CD4-positive, alpha-beta T cell treated with Interleukin-15 for 1 hour (primary cell): ENCODE measurements around the gene POLR1E.
"Not testable (repeated sequence)": the region's sequence is repeated elsewhere in the genome, so short reads cannot be mapped to it uniquely, and the experiment has no call there.

Source experiments
- DNase-seq: peaks from one replicate; pipeline ENCODE4 v3.0.0-alpha.2; 2020

Gene POLR1E

DNA sequence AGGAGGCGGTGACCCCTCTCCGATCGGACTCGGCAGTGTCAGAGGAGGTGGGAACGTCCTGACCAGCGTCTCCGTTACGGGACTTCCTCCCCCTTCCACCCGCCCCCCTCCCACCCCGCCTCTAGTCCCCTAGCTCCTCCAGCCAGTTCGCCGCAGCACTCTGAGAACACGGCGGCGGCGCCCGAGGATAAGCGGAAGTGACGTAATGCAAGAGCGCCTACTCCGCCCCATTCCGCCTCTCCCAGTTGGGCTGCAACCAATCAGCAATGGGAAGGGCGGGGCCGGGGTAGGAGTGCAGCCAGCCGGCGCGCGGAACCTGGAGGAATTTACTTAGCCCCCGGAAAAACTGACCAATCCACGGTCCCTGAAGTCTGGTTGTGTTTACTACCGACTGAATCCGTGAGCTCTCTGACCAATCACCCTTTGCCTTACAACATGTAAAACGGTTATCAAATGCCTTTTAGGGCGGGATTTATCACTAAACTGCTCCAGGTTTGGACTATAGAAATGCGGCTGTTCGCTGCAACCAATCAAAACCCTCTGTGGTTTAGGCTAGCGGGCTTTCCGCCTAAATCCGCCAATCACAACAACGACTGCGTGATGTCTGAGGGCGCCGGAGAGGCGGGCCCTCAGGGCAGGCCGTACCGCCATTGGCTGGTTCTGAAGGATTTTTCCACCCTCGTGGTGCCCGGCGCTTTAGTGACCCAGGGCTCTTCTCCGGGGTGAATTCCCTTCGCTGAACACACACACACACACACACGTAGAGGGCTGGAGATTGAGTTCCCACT is 20.3 kb upstream of the POLR1E start, which contains the start of gene ZBTB5:
Gene ZBTB5 (minus strand): TSS at position 202 of the 788 bp plus-strand sequence. CDS start 22,899 bp downstream, outside the sequence.
- DNase-seq = peak; percentile 99

DNA sequence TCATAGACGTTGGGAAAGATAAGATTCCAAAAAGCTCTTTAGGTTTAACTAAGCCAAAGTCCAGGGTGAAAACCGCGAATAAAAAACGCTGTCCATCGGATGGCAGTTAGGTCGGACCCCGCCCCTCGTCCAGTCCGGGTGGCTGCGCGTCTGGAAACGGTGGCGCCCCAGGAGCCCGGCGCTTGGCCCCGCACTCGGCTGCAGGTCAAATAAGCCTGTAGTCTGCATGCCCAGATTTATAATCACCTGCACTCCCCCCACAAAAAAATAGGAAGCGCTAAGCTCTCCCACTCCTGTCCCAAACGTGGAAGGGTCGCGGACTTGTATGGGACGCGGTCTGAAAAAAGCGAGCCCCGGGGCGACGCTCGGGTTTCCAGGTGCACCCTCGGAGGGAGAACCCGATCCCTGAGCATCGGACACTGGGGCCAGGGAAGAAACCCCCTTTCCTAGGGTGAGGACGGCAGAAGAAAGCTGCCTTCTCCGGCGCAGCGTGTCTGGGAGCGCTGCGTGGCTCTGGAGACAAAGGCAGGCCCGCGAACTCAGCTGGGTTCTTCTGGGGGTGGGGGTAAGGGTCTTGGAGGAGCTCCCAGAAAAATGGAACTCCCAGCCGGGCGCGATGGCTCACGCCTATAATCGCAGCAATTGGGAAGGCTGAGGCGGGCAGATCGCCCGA is 19.6 kb upstream of the POLR1E start:
- DNase-seq = no peak

DNA sequence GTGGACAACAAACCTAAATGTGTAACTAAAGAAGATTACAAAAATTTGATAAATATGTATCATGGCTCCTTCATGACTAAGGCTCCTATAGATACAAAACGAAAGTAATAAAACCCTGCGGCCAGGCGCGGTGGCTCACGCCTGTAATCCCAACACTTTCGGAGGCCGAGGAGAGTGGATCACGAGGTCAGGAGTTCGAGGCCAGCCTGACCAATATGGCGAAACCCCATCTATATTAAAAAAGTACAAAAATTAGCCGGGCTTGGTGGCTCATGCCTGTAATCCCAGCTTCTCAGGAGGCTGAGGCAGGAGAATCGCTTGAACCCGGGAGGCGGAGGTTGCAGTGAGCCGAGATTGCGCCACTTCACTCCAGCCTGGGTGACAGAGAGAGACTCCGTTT is 18.2 kb upstream of the POLR1E start:
- DNase-seq = not testable (repeated sequence)

DNA sequence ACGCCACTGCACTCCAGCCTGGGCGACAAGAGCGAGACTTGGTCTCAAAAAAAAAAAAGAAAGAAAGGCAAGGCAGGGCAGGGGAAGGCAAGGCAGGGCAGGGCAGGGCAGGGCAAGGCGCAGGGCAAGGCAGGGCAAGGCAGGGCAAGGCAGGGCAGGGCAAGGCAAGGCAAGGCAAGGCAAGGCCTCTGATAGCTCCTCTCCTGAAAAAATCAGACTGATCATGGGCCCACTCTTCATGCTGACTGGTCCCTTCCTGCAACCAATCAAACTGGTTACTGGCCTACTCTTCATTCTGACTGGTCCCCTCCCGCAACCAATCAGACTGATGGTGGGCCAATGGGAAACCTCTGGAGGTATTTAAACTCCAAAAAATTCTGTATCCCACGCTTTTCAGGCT is 17.1 kb upstream of the POLR1E start:
- DNase-seq = no peak

DNA sequence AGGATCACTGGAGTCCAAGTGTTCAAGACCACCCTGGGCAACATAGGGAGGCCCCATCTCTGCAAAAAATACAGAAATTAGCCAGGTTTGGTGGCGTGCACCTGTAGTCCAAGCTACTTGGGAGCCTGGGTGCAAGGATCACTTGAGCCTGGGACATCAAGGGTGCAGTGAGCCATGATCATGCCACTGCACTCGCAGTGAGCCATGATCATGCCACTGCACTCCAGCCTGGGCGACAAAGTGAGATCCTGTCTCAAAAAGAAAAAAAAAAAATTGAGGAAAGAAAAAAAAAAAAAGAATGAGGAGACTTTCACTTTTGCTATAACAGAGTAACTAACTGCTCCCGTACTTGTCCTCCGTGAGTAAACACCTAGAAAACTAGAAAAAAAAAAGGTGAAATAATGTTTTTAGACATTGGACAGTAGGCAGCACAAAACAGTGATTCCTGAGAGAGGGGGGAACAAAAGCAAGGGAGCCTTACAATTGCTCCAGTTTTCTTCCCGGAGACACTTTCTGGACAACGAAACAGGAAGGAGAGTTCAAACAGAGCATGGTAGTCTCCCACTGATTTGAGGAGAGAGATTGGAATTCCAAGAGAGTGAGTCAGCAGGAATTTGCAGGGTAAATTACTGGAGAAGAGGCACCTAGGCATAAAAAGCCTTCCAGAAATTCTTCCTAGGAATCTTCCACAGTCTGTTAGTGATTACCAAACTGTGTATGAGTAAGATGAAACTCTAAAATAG is 13.6 kb upstream of the POLR1E start:
- DNase-seq = no peak

DNA sequence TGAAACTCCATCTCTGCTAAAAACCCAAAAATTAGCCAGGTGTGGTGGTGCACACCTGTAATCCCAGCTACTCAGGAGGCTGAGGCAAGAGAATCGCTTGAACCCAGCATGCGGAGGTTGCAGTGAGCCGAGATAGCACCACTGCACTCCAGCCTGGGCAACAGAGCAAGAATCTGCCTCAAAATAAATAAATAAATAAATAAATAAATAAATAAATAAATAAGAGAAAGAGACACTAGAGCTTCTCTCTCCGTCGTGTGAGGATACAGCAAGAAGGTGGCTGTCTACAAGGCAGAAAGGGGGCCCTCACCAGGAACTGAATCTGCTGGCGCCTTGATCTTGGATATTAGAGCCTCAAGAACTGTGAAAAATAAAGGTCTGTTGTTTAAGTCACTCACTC is 11.8 kb upstream of the POLR1E start:
- DNase-seq = not testable (repeated sequence)

DNA sequence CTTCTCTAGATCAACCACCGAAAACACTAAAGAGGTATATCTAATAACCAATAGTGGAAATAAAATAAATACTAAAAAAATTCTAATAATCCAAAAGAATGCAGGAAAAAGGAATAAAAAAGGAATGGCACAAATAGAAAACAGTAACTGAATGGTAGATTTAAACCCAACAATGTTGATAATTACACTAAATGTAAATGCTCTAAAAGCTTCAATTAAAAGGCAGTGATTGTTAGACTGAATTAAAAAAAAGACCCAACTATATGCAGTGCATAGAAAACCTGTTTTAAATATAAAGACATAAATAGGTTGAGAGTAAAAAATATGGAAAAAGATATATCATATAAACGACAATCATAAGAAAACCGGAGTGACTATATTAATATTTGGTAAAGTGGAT is 11.3 kb upstream of the POLR1E start:
- DNase-seq = no peak

DNA sequence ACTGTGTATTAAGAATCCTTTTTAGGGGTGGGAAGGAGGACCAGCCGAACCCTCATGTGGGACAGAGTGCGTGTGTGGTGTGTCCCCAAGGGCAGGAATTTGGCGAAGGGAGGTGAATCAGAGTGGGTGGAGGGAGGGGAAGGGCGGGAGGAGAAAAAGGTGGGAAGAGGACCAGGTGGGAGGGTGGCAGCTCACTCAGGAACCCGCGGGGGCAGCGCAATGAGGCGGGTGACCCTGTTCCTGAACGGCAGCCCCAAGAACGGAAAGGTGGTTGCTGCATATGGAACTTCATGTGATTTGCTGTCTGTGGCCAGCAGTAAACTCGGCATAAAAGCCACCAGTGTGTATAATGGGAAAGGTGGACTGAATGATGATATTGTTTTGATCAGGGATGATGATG is 8.8 kb upstream of the POLR1E start:
- no peak for DNase-seq

DNA sequence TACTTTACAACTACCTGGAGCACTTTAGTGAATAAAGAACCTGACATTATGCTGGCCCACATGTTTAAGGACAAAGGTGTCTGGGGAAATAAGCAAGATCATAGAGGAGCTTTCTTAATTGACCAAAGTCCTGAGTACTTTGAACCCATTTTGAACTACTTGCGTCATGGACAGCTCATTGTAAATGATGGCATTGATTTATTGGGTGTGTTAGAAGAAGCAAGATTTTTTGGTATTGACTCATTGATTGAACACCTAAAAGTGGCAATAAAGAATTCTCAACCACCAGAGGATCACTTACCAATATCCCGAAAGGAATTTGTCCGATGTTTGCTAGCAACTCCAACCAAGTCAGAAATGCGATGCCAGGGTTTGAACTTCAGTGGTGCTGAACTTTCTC is 8.3 kb upstream of the POLR1E start:
- DNase-seq = not testable (repeated sequence)

DNA sequence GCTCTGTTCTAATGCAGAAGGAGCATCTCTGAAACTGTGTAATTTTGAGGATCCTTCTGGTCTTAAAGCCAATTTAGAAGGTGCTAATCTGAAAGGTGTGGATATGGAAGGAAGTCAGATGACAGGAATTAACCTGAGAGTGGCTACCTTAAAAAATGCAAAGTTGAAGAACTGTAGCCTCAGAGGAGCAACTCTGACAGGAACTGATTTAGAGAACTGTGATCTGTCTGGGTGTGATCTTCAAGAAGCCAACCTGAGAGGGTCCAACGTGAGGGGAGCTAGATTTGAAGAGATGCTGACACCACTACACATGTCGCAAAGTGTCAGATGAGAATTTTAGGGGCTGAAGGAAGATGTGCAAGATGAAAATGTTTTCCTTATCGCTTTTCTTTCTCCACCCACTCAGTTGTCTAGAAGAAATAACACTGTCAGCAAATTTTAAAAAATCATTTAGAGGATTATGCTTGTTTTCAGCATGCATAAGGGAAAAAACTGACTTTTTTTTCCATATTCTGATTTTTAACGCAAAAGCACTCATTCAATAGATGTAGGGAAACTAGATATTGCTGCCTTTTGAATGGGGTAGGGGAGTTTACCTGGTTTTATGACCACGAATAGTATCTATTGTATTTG is 7.6 kb upstream of the POLR1E start:
- DNase-seq = not testable (repeated sequence)

DNA sequence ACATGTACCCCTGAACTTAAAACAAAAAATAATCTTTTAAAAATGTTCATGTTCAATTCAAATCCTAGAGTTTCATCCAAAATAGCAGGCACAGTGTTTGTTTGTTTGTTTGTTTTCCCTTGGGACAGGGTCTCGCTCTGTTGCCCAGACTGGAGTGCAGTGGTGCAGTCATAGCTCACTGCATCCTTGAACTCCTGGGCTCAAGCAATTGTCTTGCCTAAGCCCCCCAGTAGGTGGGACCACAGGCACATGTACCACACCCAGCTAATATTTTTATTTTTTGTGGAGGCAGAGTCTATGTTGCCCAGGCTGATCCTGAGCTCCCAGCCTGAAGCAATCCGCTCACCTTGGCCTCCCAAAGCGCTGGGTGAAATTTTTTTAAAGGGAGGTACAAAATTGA is 5.0 kb upstream of the POLR1E start:
- DNase-seq = no peak

DNA sequence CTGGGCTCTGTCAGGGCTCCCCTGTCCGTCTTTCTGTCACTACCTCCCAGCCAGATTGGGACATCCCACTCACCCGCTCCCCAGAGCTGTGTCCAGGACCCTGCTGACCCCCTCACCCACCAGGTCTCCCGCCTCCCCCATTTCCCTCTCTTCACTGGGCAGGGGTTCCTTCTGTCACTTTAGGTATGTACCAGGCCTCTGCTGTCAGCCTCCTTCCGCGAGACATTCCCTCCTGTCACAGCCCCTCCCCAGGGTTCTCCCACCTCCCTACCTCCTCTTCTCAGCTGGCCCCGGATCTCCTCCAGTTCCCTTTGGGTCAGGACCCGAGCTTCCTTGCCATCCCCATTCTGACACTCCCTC is 488 bp downstream of the POLR1E start:
- DNase-seq = no peak

DNA sequence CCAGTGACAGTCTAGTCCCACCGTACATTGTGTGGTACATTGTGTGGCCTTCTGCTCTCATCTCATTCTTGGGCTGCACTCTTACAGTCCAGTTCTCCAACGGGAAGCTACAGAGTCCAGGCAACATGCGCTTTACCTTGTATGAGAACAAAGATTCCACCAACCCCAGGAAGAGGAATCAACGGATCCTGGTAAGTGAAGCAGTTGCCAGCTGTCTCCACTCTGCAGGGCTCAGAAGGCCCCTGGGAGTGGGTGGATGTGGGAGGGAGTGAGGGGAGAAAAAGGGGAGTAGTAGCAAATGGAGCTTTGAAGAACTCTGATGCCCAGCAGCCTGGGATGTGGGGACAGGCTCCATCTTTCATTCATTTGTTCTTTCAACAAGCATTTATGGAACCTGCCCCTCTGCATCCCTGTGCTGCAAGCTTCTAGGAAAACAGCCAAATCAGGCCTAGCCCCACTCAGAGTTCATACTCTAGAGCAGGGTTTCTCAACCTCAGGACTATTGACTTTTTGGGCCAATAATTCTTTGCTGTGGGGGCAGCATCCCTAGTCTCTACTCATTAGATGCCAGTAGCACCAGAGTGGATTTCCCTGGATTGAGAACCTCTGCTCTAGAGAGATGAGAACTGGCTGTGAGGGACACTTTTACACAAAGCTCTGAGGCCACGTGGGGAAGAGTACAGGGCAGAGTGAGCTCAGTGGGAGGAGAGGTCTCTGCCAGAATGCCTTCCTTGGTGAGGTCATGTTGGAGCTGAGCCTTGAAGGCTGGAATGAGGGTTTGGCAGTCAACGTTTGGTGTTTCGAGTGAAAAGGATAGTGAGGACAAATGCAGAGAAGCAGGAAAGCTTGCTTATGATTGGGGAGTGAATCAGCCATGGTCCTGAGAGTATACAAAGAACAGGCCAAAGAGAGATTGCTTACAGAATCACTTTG is 1.1 kb downstream of the POLR1E start:
- no peak for DNase-seq

DNA sequence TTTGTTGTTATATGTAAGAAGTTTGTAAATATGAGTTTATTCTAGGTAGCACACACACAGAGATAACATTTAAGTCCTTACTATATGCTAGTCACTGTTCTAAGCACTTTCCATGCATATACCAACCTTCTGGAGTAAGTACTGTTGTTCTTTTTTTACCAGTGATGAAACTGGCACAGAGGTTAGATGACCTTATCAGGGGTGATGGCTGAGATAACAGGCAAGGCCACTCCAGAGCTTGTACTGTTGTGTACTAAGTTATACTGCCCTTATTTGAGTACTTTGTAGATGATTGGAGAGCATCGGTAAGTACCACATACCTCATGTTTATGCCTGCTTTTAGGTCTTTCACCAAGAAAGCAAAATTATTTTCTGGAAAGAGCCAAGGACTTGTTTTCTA is 6.2 kb downstream of the POLR1E start:
- DNase-seq = no peak

DNA sequence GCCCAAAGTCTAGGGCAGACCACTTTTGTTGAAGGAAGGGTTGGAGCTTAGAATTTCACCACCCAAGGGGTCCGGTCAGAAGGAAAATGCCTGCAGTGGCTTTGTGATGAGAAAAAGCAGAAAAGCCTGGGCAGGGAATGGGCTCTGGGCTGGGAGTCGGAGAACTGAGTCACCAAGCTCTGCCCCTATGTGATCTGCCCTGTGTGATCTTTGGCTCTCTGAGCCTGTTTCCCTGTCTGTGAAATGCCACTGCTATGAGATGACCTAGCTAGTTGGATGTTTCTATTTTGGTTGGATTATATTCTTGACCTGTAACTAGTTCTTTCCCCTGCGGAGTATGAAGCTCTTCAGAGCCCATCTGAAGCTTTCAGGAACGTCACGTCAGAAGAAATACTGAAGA is 9.8 kb downstream of the POLR1E start:
- no peak for DNase-seq

DNA sequence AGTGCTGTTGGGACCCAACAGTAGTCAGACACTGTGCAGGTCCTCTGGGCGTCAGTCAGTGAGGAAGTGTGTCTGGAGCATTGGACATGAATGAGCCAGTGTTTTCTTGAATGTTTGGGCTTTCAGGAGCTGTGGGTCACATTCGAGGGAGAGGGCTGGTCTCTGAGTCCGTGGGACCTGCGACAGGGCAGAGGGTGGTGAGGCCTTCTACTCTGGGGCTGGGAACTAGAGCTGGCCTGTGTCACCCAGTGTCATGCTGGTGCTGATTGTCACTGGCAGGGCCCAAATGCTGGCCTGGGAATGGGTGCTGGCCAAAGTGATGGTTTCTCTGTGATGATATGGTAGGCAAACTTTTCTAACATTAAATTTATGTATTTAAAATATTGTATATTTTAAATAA is 10.3 kb downstream of the POLR1E start:
- no peak for DNase-seq

DNA sequence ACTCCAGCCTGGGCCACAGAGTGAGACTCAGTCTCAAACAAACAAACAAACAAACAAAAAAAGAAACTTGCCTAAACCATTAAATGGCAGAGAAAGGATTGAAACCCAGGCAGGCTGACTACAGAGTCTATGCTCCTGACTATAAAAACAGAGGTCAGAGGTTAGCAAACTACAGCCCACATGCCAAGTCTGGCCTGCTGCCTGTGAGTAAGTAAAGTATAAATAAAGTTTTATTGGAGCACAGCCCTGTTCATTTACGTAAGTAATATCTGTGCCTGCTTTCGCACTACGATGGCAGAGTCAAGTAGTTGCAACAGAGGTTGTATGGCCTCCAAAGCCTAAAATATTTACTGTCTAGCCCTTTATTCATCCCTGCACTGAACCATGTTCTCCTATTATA is 11.6 kb downstream of the POLR1E start:
- DNase-seq = no peak

DNA sequence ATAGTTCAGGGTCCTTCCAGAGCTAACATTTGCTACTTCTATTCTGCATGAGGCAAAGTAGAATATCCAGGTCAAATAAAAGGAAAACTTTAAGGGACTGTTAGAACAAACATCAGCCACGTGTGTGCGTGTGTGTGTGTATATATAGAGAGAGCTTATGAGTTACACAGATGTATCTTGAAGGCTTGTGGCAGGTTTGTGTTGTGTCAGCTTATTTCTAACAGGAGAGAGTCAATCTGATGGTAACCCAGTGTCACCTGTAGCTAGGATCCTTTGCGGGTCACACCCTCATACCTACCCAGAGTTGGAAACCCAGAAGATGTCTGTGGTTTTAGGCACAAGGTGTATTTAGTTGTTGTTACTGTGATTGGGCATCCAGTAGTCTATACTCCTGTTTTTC is 12.7 kb downstream of the POLR1E start:
- DNase-seq = no peak

DNA sequence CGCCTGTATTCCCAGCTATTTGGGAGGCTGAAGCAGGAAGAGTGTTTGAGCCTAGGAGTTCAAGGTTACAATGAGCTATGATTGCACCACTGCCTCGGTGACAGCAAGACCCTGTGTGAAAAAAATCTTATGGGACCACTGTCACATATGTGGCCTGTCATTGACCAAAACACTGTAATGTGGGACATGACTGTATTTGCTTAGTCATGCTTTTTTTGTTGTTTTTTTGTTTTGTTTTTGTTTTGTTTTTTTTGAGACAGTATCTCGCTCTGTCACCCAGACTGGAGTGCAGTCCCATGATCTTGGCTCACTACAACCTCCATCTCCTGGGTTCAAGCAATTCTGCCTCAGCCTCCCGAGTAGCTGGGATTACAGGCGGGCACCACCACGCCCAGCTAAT is 13.5 kb downstream of the POLR1E start:
- no peak for DNase-seq

DNA sequence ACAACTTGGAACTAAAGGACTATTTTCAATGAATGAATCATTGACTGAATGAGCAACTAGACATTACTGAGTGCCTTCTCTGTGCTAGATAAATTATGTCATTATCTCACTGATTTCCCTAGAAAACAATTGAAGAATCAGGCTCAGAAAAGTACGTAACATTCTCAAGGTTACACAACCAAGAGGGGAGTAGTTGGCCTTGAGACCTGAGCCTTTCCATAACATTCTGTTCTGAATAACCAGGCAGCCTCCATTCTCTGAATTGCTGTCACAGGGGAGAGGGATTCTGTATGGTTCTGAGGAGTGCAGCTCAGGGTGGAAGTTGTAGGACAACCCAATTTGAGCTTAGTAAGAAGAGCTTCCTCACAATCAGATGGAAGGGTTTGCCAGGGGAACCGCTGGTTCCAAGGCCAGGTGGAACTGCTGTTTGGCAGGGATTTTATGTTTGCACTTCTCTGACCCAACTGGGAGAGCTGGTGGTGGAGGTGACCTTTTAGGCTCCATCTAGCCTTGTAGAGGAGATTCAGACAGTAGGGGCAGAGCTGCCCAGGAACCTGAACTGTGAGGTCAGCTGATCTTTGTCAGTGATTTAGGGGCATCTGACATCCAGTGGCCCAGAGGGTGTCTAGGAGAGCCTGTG is 16.3 kb downstream of the POLR1E start:
- DNase-seq = no peak

DNA sequence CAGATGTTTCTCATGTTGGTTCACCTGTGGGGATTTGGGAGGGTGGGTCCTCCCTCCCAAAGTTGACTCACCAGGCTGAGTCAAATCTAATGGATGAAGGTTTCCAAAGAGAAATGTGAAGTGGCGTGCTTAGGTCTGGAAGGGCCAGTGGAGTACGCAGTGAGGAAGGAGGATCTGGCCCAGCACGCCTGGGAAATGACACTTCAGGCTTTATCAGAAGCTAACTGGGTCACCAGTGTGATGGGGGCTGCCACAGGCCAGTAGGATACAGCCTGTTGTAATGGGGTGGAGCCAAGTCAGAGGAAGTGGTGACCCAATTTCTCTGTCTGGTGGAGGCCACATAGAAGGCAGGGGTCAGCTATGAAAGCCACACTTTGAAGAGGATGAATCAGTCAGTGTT is 18.0 kb downstream of the POLR1E start:
- peak; percentile 71 for DNase-seq

DNA sequence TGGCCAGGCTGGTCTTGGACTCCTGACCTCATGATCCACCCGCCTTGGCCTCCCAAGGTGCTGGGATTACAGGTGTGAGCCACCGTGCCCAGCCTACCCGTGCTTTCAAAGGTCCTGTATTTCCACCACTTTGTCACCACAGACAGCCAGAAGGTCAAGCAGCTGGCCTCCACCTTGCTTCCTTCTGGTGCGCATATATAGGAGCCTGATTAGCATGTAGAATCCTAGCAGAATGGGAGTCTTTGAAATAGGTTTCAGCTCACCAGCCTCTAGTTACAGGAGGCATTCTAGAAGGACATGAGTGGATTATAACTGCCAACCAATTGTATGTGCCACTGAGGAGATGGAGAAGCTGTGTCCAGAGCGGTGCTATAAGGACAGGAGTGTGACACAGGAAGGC is 18.9 kb downstream of the POLR1E start:
- DNase-seq = no peak
